HG02798 (cell line): ENCODE results near the gene FGGY.
"Not testable (repeated sequence)": the region's sequence is repeated elsewhere in the genome, so short reads cannot be mapped to it uniquely, and the experiment has no call there.

Experiments used
- ATAC-seq: cut with Tn5 transposase; IDR thresholded peaks from one replicate; pipeline ENCODE4 v1.9.1; 2021; ENCODE audit warnings: mild to moderate bottlenecking; ENCODE audit not compliant: unreplicated experiment, poor library complexity

Gene FGGY

GRCh38 chr1:59296358-59297256 lies at the start of gene FGGY:
Gene FGGY (plus strand): TSS chr1:59297094. CDS start chr1:59321550, 24,456 bp downstream.
- ATAC-seq = peak; percentile 93

- ATAC-seq = no peak
Measured at GRCh38 chr1:59248758-59249157, 48.1 kb upstream of the FGGY start.

GRCh38 chr1:59249396-59250137 lies 47.3 kb upstream of the FGGY start:
- no peak for ATAC-seq

- ATAC-seq = not testable (repeated sequence)
Measured at GRCh38 chr1:59251061-59251460, 45.8 kb upstream of the FGGY start.

GRCh38 chr1:59256429-59256828 lies 40.5 kb upstream of the FGGY start:
- ATAC-seq = not testable (repeated sequence)

- ATAC-seq = no peak
Measured at GRCh38 chr1:59258412-59259032, 38.4 kb upstream of the FGGY start.

GRCh38 chr1:59261537-59261936 lies 35.4 kb upstream of the FGGY start:
- no peak for ATAC-seq

GRCh38 chr1:59262631-59263030 lies 34.3 kb upstream of the FGGY start:
- no peak for ATAC-seq

- no peak for ATAC-seq
Measured at GRCh38 chr1:59263111-59263510, 33.8 kb upstream of the FGGY start.

- ATAC-seq = no peak
Measured at GRCh38 chr1:59265622-59266021, 31.3 kb upstream of the FGGY start.

GRCh38 chr1:59266180-59266926 lies 30.5 kb upstream of the FGGY start:
- peak; percentile 83 for ATAC-seq

GRCh38 chr1:59266927-59267293 lies 30.0 kb upstream of the FGGY start:
- ATAC-seq = peak; percentile 64

- no peak for ATAC-seq
Measured at GRCh38 chr1:59268406-59268805, 28.5 kb upstream of the FGGY start.

GRCh38 chr1:59271561-59272260 lies 25.2 kb upstream of the FGGY start:
- ATAC-seq = peak; percentile 34

- ATAC-seq = peak; percentile 82
Measured at GRCh38 chr1:59272507-59272906, 24.4 kb upstream of the FGGY start.

- no peak for ATAC-seq
Measured at GRCh38 chr1:59276439-59276851, 20.4 kb upstream of the FGGY start.

GRCh38 chr1:59278780-59279354 lies 18.0 kb upstream of the FGGY start:
- ATAC-seq = no peak

GRCh38 chr1:59279645-59280044 lies 17.2 kb upstream of the FGGY start:
- ATAC-seq = no peak

- ATAC-seq = no peak
Measured at GRCh38 chr1:59282951-59283350, 13.9 kb upstream of the FGGY start.
